Mesenteric fat pad (tissue), 1 donor: ENCODE measurements around the gene CDK5RAP2. TPM values are rescaled to one million over a fixed set of nuclear protein-coding genes. Genes with fewer than 3 reads are reported as not detected.
"Not testable (repeated sequence)": the region's sequence is repeated elsewhere in the genome, so short reads cannot be mapped to it uniquely, and the experiment has no call there.

Experiments used
- DNase-seq: peaks from one replicate; pipeline ENCODE4 v3.0.0-alpha.2; 2020; ENCODE audit warnings: low spot score
- total RNA-seq: library from RNA; stranded (reverse); fragmentation: NEBNext Ultra II Directional; extraction: Animal tissue kit (Norgen Biotek cat#: 25700); gene quantifications from one replicate; pipeline ENCODE4 v1.2.1, GENCODE V29; 2021
- donor health status: DM: yes; HTN: yes; CAD: no.

Gene CDK5RAP2
- total RNA-seq, 1 donor from 2014 or later: 42.3 TPM

- no peak for DNase-seq
These were observed 58.9 kb downstream of the CDK5RAP2 start for GRCh38 chr9:120521101-120521500.

- not testable (repeated sequence) for DNase-seq
These were observed 64.0 kb downstream of the CDK5RAP2 start for GRCh38 chr9:120515996-120516395.

- not testable (repeated sequence) for DNase-seq
These were observed 64.5 kb downstream of the CDK5RAP2 start for GRCh38 chr9:120515481-120515880.

GRCh38 chr9:120514405-120514804 is 65.6 kb downstream of the CDK5RAP2 start:
- no peak for DNase-seq

GRCh38 chr9:120513825-120514396 is 66.1 kb downstream of the CDK5RAP2 start:
- DNase-seq: no peak

DNA sequence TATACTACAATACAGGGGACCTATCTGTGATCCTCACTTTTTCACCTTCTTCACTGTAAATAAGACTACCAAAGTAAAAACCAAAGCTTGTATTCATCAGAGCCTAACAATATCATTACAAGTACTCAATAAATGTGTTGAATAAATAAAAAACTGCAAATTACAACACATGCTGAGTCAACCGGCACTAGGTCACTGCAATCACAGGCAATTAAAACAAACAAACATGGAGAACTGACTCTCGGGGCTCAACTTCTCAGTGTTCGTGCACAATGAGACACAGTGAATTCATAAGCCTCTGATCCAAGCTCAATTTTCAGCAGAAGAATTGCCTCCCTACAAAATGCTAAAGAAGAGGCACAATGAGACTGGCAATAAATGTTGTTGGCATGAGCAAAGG is 69.2 kb downstream of the CDK5RAP2 start:
- no peak for DNase-seq

- DNase-seq: no peak
These were observed 71.9 kb downstream of the CDK5RAP2 start for GRCh38 chr9:120507936-120508510.

DNA sequence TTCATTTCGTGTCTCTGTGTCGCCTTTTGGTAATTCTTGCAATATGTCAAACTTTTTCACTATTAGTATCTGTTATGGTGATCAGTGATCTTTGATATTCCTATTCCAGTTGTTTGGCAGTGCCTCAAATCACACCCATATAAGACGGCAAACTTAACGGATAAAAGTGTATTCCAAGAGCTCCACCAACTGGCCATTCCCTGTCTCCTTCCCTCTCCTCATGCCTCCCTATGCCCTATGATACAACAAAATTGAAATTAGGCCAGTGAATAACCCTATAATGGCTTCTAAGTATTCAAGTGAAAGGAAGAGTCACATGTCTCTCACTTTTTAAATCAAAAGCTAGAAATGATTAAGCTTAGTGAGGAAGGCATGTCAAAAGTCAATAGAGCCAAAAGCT is 74.8 kb downstream of the CDK5RAP2 start:
- no peak for DNase-seq

DNA sequence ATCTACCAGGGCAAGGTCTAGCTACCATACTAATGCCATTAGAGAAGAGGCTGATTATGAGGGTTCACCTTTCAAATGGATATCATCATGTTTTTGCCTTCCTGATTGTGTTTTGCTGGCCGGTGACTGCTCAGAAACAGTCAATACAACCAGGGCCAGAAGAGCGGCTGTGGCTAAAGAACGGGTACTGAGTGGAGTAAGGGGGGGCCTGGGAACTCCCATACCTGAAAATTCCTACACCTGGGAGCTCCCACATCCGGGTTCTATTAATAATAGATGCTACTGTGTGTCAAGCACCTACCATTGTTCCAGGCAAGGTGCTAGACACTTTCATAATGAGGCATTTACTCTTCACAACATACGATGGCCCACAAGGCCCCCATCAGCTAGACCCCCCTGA is 79.2 kb downstream of the CDK5RAP2 start:
- DNase-seq: no peak

GRCh38 chr9:120497865-120498264 is 82.1 kb downstream of the CDK5RAP2 start:
- DNase-seq: not testable (repeated sequence)

DNA sequence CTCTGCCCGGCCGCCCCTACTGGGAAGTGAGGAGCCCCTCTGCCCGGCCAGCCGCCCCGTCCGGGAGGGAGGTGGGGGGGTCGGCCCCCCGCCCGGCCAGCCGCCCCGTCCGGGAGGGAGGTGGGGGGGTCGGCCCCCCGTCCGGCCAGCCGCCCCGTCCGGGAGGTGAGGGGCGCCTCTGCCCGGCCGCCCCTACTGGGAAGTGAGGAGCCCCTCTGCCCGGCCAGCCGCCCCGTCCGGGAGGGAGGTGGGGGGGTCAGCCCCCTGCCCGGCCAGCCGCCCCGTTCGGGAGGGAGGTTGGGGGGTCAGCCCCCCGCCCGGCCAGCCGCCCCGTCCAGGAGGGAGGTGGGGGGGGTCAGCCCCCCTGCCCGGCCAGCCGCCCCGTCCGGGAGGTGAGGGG is 83.5 kb downstream of the CDK5RAP2 start:
- not testable (repeated sequence) for DNase-seq

- DNase-seq: no peak
These were observed 88.9 kb downstream of the CDK5RAP2 start for GRCh38 chr9:120490888-120491595.

DNA sequence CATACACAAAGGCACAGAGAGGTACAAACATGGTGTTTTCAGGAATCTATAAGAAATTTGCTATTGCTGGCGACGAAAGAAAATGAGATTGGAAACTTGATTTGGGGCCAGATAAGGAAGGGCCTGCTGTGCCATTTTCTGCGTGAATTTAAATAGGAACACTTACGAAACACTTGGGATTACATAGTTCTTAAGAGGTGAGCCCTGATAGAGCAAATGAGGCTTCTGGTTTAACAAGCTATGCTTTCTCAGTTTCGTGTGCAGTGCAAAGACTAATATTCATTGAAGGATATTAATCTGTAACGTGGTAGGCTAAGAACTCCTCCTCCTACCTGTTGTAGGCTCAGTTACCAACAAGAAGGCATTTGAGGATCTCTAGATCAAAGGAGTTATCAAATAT is 93.1 kb downstream of the CDK5RAP2 start:
- DNase-seq: no peak

DNA sequence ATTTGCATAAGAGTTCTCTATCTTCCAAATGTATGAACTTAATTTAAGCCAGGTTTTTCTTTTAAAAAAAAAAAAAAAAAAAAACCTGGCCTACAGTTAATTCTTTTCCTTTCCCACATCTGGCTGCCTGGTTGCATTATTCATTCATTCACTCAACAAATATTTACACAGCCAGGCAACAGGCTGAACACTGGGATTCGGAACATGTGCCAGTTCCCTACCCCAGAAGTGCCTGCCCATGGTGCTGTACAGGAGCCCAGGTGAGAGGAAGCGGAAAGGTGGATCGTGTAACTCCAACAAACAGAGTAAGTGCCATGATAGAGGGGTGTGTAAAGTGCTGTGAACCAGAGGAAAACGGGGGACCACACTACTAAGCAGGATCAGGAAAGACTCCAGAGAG is 93.6 kb downstream of the CDK5RAP2 start:
- no peak for DNase-seq

DNA sequence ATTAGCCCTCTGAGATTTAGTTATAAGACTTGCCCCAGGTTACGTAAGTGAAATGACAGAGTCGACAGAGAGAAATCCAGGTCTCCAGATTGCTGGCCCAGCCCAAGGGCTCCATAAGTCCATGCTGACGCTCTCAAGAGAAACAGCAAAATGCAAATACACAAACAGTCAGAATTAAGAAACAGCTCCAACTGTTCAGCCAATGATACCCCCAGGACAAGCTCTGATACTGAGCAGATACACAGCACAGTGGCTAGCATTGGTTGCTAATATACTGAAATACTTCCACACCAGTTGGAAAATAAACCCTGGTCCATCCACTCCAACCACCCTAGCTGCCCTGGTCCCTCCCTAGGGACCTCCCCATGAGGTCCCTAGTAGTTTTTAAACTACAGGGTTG is 94.2 kb downstream of the CDK5RAP2 start:
- DNase-seq: no peak

- DNase-seq: no peak
These were observed 95.8 kb downstream of the CDK5RAP2 start for GRCh38 chr9:120484162-120484561.

DNA sequence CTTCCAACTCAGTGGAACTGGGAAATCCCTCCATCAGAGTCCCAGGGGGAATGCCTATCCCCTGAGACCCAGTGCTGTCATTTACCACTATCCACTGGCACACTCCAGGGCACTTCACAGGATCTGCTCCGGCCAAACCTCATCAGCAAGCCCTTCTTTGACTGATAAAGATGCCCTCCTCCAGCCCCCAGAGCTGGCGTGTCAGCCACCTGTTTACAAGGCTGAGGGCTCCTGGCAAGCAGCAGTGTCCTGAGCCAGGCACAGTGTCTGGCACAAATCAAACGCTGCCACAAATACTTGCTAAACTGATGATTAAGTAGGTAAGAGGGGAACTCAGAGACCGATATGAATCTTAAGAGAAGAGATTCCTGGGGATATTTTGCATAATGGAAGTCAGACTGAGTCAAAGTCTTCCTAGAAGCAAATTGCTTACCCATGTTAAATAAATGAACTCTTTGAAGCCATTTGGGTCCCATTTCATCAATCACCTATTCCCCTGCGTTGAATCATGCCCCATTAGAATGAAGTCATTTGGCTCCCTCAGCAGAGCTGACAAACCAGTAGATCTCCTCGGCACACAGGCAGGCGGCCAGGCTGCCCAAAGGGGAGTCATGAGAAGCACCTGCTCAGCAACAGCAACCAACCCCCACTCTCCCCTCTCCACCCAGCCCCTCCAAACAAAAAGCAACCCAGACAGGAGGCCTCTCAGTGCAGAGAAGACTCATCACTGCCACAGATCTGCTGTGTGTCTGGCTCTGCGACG is 97.4 kb downstream of the CDK5RAP2 start:
- DNase-seq: no peak

DNA sequence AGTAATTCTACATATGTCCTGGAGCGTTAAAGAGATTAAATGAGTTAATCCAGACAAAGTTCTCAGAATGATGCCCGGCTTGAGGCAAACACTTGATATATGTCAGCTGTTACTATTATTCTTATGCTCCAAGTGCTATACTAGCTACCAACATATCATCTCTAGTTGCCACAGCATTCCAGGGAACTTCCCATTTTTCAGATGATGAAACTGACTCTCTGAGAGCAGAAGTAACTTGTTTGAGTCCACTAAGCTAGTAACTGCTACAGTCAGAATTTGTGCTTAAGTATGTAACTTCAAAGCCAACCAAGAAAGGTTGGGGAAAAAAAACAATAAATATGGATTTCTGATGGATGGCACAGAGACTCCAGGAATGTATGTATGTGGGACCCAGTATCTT is 98.1 kb downstream of the CDK5RAP2 start:
- no peak for DNase-seq

DNA sequence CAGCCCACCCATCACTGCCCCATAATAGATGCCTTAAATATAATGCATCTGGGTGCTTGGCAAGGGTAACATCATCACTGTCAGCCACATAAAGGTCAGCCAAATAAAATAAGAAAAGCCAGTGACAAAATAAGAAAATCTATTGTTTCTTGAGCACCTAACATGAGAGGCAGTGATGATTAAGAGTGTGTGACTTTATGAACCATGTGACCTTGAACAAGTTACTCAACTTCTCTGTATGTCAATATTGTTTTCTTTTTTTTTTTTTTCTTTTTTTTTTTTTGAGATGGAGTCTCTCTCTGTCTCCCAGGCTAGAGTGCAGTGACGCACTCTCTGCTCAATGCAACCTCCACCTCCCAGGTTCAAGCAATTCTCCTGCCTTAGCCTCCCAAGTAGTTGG is 98.7 kb downstream of the CDK5RAP2 start:
- DNase-seq: no peak

DNA sequence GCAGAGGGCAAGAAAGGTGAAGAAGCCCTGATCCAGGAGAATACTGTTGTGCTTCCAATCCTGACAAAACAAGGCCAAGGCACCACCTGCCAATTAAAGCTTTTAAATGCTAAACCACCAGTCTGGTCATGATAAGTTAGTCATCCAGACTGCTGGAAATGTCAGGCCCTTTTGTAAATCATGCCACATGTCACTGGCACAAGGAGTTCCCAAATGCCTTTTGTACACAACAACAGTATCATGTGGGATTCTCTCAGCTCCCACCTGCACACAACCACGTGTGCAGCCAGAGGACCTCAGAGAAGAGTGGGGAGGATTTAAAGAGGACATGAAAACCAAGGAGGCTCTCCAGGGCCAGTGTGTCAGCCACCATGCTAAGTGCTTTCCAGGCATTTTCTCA is 99.3 kb downstream of the CDK5RAP2 start:
- no peak for DNase-seq

DNA sequence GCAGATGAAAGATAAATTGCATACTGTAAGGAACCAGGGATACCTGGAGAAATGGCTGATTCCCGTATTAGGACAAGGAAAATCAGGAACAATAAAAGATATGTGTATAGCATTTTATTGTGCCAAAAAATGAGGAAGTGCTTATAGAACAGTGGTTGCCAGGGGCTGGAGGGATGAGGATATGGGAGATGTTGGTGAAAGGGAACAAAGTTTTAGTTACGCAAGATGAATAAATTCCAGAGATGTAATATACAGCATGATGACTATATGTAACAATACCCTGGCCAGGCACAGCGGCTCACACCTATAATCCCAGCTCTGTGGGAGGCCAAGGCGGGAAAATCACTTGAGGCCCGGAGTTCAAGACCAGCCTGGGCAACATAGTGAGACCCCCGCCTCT is 101.8 kb downstream of the CDK5RAP2 start:
- no peak for DNase-seq

DNA sequence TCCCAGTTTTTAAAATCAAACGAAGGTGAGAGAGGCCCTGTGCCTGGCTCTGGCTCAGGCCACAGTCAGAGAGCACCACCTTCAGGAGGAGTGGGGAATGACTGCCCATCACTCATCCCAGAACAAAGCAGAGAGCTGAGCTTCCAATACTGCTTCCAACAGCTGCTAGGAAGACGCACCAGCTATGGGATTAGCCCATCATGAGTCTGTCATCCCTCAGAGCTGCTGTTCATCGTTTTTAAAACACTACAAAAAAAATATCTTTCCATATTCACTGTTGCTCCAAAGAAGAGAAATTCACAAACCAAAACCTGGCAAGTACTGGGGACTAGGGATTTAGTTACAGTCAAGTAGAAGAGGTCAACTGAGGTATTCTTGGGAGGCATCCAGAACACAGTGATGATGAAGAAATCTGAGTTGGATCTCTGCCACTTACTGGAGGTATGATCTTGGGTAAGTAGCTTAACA is 102.4 kb downstream of the CDK5RAP2 start:
- DNase-seq: no peak
